ENCODE data around the gene WIPI1.
"Not testable (repeated sequence)": the region's sequence is repeated elsewhere in the genome, so short reads cannot be mapped to it uniquely, and the experiment has no call there.

Gene WIPI1, protein sequence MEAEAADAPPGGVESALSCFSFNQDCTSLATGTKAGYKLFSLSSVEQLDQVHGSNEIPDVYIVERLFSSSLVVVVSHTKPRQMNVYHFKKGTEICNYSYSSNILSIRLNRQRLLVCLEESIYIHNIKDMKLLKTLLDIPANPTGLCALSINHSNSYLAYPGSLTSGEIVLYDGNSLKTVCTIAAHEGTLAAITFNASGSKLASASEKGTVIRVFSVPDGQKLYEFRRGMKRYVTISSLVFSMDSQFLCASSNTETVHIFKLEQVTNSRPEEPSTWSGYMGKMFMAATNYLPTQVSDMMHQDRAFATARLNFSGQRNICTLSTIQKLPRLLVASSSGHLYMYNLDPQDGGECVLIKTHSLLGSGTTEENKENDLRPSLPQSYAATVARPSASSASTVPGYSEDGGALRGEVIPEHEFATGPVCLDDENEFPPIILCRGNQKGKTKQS

DNA sequence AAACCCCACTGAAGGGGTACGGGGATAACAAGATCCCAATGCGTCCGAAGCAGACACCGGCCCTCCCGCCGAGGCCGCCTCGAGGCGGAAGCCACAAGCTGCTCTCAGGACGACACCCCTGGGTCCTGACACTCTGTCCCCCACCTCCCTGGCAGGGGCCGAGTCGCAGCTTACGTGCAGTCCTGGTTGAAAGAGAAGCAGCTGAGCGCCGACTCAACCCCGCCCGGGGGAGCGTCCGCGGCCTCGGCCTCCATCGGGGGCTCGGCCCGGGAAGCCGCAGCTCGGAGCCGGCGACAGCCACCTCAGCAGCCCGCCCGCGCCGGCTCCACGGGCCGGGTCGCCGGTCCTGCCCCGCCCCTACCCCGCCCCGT lies at the start of gene WIPI1:
TSS of gene WIPI1 (minus strand) at position 329 of the 371 bp plus-strand sequence. CDS start at position 254, 75 bp downstream.
- DNase-seq (ENCODE audit: low read depth) = no peak

DNA sequence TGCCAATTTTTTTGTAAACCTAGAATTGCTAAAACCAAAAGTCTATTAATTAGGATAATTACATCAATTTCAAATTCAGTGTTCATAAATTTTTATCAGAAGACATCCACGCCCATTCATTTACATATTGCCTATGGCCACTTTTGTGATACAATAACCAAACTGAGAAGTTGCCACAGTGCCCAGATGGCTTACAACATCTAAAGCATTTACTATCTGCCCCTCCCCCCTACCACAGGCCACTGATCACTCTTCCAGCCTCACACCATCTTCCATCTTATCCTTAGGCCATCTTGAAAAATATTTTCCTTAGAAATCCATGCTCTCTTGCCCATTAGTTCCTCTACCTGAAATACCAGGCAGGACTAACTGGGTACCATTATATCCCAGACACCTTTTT lies 48.7 kb upstream of the WIPI1 start:
- no peak for DNase-seq (ENCODE audit: low read depth)

DNA sequence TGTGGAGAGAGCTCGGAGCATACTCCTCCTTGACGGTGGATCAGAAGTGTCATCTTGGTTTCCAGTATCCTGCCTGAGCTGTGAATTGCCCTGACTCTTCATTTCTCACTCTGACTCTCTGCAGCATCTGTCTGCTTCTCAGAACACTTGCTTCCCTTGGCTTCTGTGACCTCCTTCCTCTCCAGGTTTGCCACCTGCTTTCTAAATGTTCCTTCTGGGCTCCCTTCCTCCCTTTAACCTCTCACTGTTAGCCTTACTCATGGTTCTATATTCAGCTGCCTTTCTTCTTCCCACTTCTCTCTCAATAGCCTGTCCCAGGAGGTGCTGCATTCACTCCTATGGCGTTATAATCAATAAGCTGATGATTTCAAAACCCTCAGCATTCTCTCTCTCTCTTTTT lies 43.8 kb upstream of the WIPI1 start:
- no peak for DNase-seq (ENCODE audit: low read depth)

DNA sequence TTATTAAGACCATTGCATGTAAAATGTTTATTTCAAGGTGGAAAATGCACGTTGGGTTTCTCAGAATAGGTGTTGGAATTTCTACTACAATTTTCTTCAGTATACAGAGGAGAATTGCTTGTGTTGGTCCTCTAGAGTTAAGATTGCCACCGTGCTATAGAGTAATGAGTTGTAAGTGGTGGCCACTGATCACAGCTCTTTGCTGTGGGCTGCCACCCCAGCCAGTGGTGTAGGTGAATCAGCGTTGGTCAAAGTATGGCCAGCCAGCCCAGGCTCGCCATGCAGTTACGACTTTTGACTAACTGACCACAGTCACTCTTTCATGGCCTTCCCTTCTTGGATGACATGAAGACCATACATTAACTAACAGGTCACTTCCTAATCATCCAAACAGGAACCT lies 42.3 kb upstream of the WIPI1 start:
- DNase-seq (ENCODE audit: low read depth) = no peak

DNA sequence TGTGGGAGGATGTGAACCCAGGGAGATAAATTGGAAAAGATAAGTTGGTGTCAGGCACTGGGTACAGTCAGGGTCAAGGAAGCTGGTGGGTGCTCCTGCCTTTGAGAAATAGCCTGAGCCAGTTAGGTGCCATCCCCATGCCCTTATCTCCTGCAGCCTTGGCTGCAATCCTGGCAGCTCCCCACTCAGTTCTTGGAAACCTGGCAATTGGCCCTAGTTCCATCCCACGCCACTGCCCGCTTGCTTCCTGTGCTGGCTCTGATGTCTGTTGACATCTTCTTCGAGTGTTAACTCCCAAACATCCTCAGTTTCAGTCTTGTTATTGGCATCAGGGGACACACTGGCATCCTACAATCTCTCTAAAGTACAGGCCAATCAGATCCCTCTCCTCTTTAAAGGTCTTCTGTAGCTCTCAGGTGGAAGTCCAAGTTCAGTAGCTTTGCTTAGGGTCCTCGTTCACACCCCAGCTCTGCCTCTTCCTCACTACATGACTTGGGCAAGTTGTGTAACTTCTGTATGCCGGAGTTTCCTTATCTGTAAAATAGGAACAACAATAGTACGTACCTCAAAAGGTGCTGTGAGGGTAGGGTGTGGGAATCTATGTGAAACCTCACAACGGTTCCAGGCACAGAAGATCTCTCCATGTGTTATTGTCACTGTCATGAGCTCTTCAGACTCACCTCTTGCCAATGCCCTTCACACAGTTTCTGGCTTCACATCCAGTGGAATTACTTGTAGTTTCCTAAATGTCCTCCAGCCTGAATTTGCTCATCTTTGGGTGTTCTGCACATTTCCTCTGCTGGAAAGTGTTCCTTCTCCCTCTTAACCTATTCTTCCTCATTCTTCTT lies 41.4 kb upstream of the WIPI1 start:
- no peak for DNase-seq (ENCODE audit: low read depth)

DNA sequence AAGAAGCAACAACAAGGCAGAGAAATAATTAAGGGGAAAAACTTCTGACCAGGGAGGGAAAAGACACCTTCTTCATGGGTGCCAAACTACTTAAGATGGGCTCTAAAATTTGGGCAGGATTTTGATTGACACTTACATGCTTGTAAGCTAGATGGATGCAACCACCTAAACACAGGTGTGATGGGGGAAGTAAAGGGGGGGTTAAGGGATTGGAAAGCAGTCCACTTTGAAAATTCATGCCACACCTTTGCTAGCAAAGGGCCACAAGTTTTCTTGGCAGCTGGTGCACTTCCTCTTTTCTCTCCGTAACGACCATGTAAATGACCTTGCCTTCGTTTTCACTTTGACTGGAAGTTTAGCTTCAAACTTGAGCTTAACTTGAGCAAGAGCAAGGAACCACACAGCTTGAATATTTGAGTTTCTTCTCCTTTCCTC lies 40.6 kb upstream of the WIPI1 start:
- DNase-seq (ENCODE audit: low read depth) = no peak

DNA sequence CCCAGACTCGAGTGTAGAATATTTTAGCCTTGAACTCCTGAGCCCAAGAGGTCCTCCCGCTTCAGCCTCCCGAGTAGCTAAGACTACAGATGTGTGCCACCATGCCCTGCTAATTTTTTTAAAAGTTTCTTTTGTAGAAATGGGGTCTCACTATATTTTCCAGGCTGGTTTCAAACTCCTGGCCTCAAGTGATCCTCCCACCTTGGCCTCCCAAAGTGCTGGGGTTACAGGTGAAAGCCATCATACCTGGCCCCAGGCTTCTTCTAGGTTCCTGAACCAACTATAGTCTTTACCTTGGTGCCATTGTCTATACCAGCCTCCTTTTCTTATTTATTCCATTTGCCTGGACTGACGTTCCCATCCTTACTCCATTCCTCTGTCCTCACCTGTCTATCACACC lies 37.8 kb upstream of the WIPI1 start:
- no peak for DNase-seq (ENCODE audit: low read depth)

DNA sequence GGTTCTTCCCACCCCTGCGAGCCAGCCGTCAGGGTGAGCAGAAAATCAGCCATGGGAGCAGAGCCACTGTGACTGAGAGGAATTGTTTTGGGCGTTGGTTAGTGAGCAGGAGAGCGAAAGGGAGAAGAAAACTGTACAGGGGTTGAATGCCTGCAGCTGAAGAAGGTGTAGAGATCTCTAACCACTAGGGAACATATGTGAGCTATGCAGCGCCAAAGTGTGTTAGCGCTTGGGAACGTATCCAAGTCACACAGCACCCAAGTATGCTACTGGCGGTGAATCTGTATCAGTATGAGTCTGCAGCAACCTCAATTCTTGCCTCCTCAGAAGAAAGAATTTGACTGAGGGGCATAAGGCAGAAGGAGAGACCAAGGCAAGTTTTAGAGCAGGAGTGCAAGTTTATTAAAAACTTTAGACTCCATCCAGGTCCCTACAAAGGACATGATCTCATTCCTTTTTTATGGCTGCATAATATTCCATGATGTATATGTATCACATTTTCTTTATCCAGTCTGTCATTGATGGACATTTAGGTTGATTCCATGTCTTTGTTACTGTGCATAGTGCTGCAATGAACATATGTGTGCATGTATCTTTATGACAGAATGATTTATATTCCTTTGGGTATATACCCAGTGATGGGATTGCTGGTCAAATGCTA lies 35.2 kb upstream of the WIPI1 start:
- DNase-seq (ENCODE audit: low read depth) = not testable (repeated sequence)

DNA sequence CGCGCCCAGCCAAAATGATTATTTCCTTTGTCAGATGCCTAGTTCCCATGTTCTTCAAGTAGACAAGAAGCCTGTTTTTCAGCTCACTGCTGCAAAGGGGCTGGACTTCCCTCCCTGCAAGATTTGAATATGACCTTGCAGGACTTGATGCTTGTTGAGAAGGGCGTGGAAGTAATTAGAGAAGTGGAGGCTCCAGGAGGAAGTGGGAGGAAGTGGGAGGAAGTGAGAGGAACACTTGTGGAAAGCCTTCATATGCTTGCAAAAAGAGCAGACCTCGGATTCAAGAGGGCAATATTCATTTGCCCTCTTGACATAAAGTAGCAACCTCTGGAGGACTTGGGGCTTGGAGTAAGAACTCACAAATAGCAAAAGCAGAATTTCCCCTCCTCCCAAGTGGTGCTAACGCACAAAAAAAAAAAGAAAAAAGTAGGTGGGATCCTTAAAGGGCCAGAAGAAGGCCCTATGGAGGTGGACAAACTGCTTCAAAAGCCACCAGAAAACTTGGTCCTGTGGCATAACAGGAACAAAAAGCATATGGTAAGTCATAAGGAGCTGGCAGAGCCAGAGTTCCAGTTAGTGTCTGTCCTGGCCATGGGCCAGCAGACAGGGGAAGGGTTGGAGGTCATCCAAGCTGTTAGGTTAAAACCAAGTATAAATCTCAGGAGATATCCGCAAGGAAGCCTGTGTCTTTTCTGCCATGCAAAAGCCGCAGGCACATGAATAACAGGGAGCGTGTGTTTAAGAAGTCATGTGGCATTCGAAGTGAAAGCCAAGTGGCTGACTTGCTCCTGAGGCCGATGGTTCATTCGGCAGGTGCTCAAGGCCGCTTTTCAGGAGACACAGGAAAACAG lies 34.3 kb upstream of the WIPI1 start:
- no peak for DNase-seq (ENCODE audit: low read depth)

DNA sequence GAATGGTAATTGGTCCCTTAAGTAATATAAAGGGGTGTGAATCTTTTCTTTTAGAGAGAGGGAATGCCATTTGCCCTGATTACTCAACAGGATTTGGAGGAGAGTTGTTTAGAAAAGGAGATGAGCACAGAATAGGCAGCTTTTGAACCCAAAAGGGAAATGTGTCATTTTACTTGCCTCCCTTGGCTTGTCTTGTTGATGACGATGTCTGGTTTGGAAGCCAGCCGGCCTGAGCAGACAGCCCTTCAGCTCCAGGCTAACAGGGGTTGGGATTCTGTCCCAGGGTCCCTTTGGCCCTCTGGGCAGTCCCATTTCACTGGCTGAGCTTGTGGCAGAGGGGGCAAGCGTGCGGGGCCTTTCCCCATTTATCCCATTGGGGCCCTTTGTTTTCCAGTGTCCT lies 32.6 kb upstream of the WIPI1 start:
- no peak for DNase-seq (ENCODE audit: low read depth)

DNA sequence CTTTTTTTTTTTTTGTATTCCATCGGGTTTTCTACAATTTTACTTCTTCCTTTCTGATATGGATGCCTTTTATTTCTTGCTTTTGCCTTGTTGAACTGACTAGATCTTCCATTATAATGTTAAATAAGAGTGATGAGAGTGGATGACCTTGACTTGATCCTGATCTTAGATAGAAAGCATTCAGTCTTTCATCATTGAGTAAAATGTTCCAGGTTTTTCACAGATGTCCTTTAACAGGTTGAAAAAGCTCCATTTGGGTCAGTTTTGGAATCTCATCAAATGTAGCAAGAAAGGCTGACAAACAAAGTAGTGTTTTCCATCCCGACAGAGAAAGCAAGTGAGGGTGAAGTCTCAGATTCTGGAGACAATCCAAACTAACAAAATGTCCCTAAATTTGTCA lies 27.2 kb upstream of the WIPI1 start:
- DNase-seq (ENCODE audit: low read depth) = no peak

DNA sequence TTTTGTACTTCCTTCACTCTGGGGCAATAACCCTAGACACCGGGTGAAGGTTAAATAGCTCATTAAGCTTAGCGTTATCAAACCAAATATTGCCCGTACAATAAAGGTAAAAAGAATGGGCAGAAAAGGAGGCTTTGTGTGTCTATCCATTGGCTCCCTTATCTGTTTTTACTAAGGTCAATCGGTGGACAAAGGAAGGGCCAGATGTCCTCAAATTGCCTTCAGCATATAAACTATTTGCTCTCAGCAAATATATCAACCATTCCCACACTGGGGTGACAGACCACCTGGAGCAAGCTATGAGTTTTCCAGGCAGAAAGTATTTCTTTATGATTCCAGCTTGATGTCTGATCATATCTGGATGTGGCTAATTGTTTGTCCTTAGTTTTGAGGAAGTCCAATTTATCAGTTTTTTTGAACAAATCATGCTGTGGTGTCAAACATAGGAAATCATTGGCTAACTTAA lies 25.3 kb upstream of the WIPI1 start:
- no peak for DNase-seq (ENCODE audit: low read depth)

DNA sequence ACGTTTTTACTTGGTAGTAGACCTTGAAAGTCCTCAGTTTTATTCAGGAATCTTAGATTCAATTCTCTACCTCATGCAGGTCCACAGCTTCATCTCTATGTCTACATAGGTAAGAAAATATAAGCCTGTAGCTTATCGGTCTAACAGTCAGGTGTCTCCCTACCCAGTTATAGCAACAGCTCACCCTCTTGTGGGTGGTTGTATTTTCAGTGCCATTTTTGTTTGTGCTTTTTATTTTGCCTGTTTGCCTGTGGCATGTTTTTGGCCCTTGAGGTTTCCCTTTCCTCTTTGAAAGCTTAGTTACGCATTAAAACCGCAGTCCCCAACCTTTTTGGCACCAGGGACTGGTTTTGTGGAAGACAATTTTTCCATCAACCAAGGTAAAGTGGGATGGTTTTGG lies 23.6 kb upstream of the WIPI1 start:
- DNase-seq (ENCODE audit: low read depth) = no peak

DNA sequence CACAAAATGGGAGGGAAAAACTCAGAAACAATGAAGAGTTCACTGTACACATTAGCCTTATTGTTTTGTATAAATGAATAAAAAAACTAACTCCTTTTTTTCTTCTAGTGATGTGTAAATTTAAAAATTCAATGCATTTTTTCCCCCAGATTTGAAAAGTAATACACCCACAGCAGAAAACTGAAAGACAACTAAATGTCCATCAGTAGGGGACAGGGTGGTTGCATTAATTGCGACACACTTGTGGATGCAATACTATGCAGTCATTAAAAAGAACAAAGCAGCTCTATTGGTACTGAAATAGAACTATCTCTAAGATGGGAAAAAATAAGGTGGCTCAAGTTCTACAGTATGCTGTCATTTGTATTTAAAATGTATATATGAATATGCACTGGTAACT lies 13.7 kb upstream of the WIPI1 start:
- no peak for DNase-seq (ENCODE audit: low read depth)

DNA sequence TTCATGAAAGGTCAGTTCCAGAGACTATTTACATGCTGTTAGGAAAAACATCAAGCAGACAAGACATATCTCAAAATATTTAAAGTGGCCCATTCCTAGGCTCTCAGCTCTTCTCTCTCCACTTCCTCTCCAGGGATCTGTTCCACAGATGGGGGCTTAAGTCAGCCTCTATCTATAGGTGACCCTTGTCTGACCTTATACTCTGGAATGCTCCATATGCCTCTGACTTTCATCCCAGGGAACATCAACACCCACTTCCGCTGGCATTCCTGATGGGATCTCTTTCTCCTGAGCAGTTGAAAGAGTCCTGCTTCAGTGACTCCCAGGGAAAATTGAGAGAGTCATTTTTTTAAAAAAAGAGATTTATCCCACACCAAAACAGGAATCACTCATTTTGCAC lies 11.5 kb upstream of the WIPI1 start:
- DNase-seq (ENCODE audit: low read depth) = no peak

DNA sequence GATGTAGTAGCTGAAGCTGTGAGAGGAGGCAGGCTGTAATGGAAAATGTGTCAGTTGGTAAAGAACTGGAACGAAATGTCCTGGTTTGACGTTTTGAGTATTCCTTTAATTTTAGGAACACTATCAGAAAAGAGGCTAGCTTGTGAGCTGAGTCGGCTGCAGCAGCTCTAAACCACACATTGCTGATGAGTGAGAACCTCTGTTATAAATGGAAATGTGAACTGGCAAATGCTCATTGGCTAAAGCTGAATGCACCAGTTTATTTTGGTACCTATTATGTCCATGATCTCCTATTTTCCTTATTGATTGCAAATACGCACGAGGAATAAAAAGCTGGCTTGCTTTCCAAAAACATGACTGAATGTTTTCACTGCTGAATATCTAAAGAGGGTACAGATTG lies 11.0 kb upstream of the WIPI1 start:
- DNase-seq (ENCODE audit: low read depth) = no peak

DNA sequence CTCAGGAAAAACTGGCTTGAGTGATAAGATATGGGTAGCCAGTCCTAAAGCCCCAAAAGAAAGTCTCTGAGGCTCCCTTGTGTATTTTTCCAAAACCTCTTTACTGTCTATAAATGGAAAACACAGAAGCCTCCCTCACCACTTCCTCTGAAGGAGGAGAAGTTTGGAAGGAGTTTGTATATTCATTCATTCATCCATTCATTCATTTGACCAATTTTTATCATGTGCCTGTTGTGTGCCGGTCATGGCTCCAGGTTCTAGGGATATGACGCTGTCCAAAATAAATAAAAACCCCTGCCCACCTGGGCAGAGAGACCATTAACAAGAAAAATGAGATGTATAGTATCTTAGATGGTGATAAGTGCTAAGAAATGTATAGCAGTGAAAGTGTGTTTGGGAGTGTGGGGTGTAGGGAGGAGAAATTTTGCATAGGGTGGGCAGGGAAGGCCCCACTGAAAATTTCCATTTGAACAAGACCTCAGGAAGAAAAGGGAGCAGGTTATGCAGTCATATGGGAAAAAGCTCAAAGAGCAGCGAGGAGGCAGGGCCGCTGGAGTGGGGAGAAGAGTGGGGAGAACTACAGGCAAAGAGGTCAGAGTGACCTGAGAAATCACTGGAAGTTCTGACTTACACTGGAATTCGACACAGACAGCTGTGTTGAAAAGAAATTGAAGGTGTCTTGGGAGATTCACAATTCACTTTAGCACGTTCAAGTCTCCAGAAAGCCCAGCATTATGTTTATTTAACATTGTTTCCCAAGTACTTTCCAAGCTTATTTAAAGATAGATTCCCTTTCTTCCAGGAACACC lies 6.1 kb upstream of the WIPI1 start:
- no peak for DNase-seq (ENCODE audit: low read depth)

DNA sequence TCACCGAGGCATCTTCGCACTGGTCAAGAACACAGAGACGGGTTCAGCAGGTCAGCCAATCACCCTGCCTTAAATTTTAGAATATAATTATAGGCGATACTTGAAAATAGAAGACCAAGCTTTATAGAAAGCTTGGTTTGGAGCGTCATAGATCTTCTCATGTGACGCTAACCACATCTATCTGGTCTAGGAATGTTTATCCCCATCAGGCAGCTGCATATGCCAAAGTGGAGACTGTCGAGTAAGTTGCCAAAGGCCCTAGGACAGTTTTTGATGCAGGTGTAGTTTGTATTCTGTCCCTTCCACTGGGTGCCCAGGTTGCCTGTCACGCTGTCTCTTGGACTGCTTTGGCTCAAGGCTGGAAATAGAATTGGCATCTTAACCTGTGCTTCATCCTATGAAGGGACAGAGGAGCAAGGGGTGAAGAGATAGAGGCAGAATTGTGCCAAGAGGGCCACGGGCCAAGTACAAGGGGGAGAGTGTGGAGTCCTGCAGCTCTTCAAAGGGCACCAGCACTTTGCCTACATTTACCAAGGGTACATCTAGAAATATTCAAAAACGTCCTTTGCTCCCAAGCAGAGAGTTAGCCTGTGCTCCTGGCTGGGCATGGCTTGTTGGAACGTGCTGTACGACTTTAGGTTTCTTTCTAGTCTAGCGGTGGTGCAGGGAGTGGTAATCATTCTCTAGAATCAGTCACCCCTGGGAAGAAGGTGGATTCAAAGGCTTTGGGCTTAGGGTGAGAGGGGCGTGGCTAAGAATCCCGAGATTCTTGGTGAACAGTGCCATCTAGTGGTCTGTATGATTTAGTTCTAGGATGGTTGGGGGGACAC lies 5.3 kb upstream of the WIPI1 start:
- peak; percentile 47 for DNase-seq (ENCODE audit: low read depth)

DNA sequence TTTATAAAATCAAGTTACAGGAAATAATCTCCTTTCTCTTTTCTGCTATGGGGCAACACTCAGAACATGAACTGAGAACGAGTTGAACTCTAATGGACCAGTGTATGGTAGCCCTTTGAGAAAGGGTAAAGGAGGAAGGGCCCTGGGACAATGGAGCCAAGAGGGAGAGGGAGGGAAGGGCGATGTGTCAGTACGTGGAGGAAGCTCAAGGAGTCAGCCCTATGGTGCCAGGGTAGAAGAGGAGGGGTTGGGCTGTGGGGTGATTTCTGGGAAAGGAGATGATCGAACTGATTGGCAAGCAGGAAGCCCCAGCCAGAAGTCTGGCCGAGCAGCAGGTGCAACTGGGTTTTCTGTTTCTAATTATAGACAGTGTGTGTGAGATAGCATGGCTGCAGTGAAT lies 4.3 kb upstream of the WIPI1 start:
- no peak for DNase-seq (ENCODE audit: low read depth)

DNA sequence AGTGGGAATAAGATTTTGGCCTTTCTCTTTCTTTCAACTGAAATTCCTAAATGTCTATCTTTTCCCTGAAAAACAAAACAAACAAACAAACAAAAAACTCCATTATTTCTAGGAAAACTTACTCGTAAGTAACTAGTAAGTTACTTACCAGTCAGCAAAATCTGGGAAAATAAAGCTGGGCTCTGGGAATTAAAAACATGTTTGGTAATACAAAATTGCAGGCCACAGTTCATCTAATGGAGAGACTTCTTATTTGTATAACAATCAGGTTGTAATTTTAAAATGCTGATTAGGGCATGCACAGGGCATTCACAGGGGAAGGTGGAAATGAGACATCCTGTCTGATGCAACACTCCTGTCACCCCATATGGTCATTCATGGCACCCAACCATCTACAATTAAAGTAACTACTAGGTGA lies 3.8 kb upstream of the WIPI1 start:
- no peak for DNase-seq (ENCODE audit: low read depth)

All from T-helper 22 cell (primary cell).